Measurements from ENCODE around the gene CLK3. TPM values are rescaled to one million over a fixed set of nuclear protein-coding genes. Genes with fewer than 3 reads are reported as not detected.

Gene CLK3
- total and polyA plus RNA-seq, 2 of the 8 experiments (the other 6 are each of a cell fraction or from before 2014, with no cell fraction given): 43.5 to 67.3 TPM

GRCh38 chr15:74568594-74568993, 47.0 kb upstream of the CLK3 start:
- Histone ChIP-seq H3K27me3 (replicated peaks in 1 of 4; ENCODE audit: control insufficient read depth in 3 of 4, extremely low read depth in 1 of 4, insufficient read depth in 3 of 4, low read length in 3 of 4) (no peaks in the 10 kb centered on the region), H2BK5ac (ENCODE audit: low read depth, low read length) (no peak overlapping the region), H3K23me2 (ENCODE audit: low read depth, low read length) (no peaks in the 10 kb centered on the region), H3K4me1 (replicated peaks in 1 of 4; ENCODE audit: control insufficient read depth in 3 of 4, insufficient read depth in 4 of 4, low read length in 3 of 4) (no peaks in the 10 kb centered on the region), H3K9me3 (ENCODE audit: insufficient read depth in 2 of 2, low read depth in 1 of 2, low read length in 1 of 2) (no peaks in the 10 kb centered on the region), H2BK12ac (ENCODE audit: low read depth, low read length) (no peak overlapping the region), H3K9ac (replicated peaks in 1 of 4; ENCODE audit: extremely low read depth in 1 of 4, low read depth in 3 of 4, low read length in 3 of 4) (no peak overlapping the region), H2BK20ac (ENCODE audit: low read length) (no peak overlapping the region), H4K8ac (ENCODE audit: extremely low read depth, insufficient read depth, low read length) (no peak overlapping the region), H3K4me3 (ENCODE audit: extremely low read depth in 1 of 4, insufficient read depth in 2 of 4, low read depth in 3 of 4, low read length in 4 of 4) (no peak overlapping the region), H3K4ac (replicated peaks; ENCODE audit: insufficient read length, low read depth, low read length) (no peak overlapping the region), H3K36me3 (ENCODE audit: control insufficient read depth in 2 of 4, insufficient read depth in 4 of 4, low read length in 3 of 4) (peaks cover 16 to 40% (median 28%) of the 10 kb centered on the region in 4 experiments), H2BK120ac (replicated peaks; ENCODE audit: low read depth, low read length) (no peak overlapping the region), H3K27ac (ENCODE audit: low read depth, low read length) (no peak overlapping the region), H3K56ac (replicated peaks; ENCODE audit: insufficient read length, low read depth, low read length) (no peak overlapping the region), H4K91ac (replicated peaks; ENCODE audit: insufficient read length, low read length) (no peak overlapping the region), H2AK5ac (ENCODE audit: low read depth, low read length) (no peak overlapping the region), H3K14ac (ENCODE audit: insufficient read length) (no peak overlapping the region), H3K18ac (ENCODE audit: extremely low read depth, low read length) (no peak overlapping the region), H3K23ac (ENCODE audit: insufficient read length) (no peak overlapping the region), H3K79me1 (ENCODE audit: low read depth, low read length) (peaks cover 16% of the 10 kb centered on the region), H3K4me2 (ENCODE audit: insufficient read depth in 1 of 2, low read depth in 2 of 2, low read length in 2 of 2) (no peak overlapping the region), H2AFZ (ENCODE audit: low read length) (no peak overlapping the region), H4K5ac (ENCODE audit: insufficient read length, low read depth, low read length) (no peak overlapping the region), H4K20me1 (replicated peaks in 1 of 2; ENCODE audit: control insufficient read depth in 1 of 2, insufficient read depth in 2 of 2, low read length in 2 of 2) (peaks cover 8 to 20% of the 10 kb centered on the region in 2 experiments), H2BK15ac (ENCODE audit: low read length) (no peak overlapping the region), H3K79me2 (ENCODE audit: control insufficient read depth in 1 of 2, insufficient read depth in 2 of 2, low read length in 2 of 2) (peaks cover 4 to 70% of the 10 kb centered on the region in 2 experiments; a peak in 3 of 4 replicates)
- ChIA-PET POLR2A (ENCODE audit: partially characterized antibody) (interaction anchor here (0.8 to 2.7 kb wide), 9 partner anchors 7 to 65 kb away, joined by 3 to 9 read pairs (median 3); no protein-coding TSS in a partner anchor), CTCF (ENCODE audit: partially characterized antibody) (interaction anchor here (0.6 to 1.8 kb wide), 8 partner anchors 11 to 207 kb away, joined by 3 to 4 read pairs (median 3); no protein-coding TSS in a partner anchor)
- WGBS, 2 experiments (ENCODE audit: extremely low coverage in 1 of 2, insufficient coverage in 1 of 2, insufficient read length in 1 of 2, insufficient replicate concordance in 2 of 2, low coverage in 1 of 2, low lambda C conversion rate in 2 of 2, missing lambda C conversion rate in 1 of 2): 92% methylated on average over 1 of the region's 1 CpG; no CpG with 5 or more reads in 1 of the 2 experiments
- DNase-seq (ENCODE audit: low read depth in 1 of 2, low spot score in 2 of 2): no peak
- no peak for FAIRE-seq
- TF ChIP-seq EGR1 (IDR thresholded peaks at IDR 0.05; ENCODE audit: borderline replicate concordance, low read depth, low read length) (no peak), SIN3A (conservative IDR thresholded peaks at IDR 0.05 in 1 of 2, IDR thresholded peaks at IDR 0.05 in 1 of 2; ENCODE audit: low read depth in 1 of 2, low read length in 2 of 2) (no peak), HDAC6 (IDR thresholded peaks at IDR 0.05; ENCODE audit: low read depth, low read length) (no peak), ASH2L (IDR thresholded peaks at IDR 0.05; ENCODE audit: low read length) (no peak), RAD21 (IDR thresholded peaks at IDR 0.05 in 1 of 2, conservative IDR thresholded peaks at IDR 0.05 in 1 of 2; ENCODE audit: low read depth in 2 of 2, low read length in 2 of 2) (no peak), MAX (IDR thresholded peaks at IDR 0.05) (no peak), CEBPB (IDR thresholded peaks at IDR 0.05; ENCODE audit: low read depth, low read length) (no peak), TAF7 (optimal IDR thresholded peaks at IDR 0.05; ENCODE audit: borderline replicate concordance, low read depth, low read length) (no peak), SAP30 (IDR thresholded peaks at IDR 0.05; ENCODE audit: insufficient read depth, insufficient replicate concordance, low read length) (no peak), RNF2 (IDR thresholded peaks at IDR 0.05; ENCODE audit: borderline replicate concordance, low read depth, low read length, missing control alignments, poor library complexity, severe bottlenecking) (no peak), JUND (IDR thresholded peaks at IDR 0.05; ENCODE audit: low read length) (no peak), FOSL1 (IDR thresholded peaks at IDR 0.05; ENCODE audit: insufficient read depth, low read depth, low read length) (no peak), CHD1 (IDR thresholded peaks at IDR 0.05; ENCODE audit: low read depth, low read length) (no peak)

Measured in H1 (cell line).